ENCODE results near the gene DSCAML1. TPM values are rescaled to one million over a fixed set of nuclear protein-coding genes. Genes with fewer than 3 reads are reported as not detected.

DSCAML1 gene
- total RNA-seq, 6 donors from 2014 or later = 0.30 to 3.1 (median 1.3) TPM

DNA sequence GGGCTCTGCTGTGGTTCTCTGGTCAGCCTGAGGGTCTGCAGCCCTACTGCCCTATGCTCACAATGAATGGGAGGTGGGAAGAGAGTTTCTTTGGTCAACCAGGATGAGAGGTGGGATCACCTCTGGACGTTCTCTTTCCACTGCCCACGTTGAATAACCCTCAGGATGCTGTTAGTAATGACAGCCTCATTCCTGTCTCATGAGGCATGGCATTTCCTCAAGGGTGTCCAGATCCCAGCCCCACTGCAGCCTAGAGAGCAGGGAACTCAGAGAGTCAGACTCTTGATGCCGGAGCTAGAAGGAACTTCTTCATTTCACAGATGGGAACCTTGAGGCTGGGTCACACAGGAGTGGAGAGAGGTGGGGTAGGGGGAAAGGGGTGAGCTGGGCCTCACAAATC, 273.3 kb downstream of the DSCAML1 start:
- H3K27ac ChIP-seq = no peak overlapping the region
- ATAC-seq (ENCODE audit: low FRiP score in 2 of 2) = no peak

DNA sequence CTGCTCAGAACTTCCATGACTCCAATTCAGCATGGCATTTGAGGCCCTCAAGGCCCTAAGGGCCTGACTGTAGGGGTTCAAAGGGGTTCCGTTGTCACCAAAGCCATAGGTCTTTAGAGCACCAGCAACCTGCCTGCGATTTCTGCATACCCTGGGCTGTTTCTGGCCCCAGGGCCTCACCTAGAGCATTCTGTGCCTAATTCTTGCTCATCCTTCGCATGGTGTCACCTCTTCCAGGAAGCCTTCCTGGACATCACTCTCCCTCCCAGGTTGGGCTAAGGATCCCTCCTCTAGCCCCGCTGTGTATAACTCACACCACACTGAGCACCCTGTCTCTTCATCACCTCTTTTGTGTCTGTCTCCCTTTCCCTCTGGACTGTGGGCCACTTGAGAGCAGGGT, 275.0 kb downstream of the DSCAML1 start:
- no peak for ATAC-seq (ENCODE audit: low FRiP score in 2 of 2)
- Histone ChIP-seq H3K36me3 (no peaks in the 10 kb centered on the region), H3K9me3 (no peaks in the 10 kb centered on the region), H3K4me3 (no peak overlapping the region), H3K27me3 (no peaks in the 10 kb centered on the region), H3K4me1 (peaks cover 0 to 6% (median 0%) of the 10 kb centered on the region in 4 donors), H3K27ac (no peak overlapping the region)
- TF ChIP-seq, protein P1, sequence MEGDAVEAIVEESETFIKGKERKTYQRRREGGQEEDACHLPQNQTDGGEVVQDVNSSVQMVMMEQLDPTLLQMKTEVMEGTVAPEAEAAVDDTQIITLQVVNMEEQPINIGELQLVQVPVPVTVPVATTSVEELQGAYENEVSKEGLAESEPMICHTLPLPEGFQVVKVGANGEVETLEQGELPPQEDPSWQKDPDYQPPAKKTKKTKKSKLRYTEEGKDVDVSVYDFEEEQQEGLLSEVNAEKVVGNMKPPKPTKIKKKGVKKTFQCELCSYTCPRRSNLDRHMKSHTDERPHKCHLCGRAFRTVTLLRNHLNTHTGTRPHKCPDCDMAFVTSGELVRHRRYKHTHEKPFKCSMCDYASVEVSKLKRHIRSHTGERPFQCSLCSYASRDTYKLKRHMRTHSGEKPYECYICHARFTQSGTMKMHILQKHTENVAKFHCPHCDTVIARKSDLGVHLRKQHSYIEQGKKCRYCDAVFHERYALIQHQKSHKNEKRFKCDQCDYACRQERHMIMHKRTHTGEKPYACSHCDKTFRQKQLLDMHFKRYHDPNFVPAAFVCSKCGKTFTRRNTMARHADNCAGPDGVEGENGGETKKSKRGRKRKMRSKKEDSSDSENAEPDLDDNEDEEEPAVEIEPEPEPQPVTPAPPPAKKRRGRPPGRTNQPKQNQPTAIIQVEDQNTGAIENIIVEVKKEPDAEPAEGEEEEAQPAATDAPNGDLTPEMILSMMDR (IDR thresholded peaks at IDR 0.05) = no peak
- TF ChIP-seq EP300 (IDR thresholded peaks at IDR 0.05) (no peak), POLR2AphosphoS5 (IDR thresholded peaks at IDR 0.05) (no peak), POLR2A (IDR thresholded peaks at IDR 0.05) (no peak)
- DNase-seq = no peak
- WGBS, 2 donors = 83 to 85% methylated on average over 4 of the region's 4 CpGs

More for the DNA sequence above, 273.3 kb downstream of the DSCAML1 start:
- Histone ChIP-seq H3K4me3 (no peak overlapping the region), H3K27me3 (no peaks in the 10 kb centered on the region), H3K36me3 (no peaks in the 10 kb centered on the region), H3K4me1 (peaks cover 0 to 6% (median 0%) of the 10 kb centered on the region in 4 donors), H3K9me3 (no peaks in the 10 kb centered on the region)
- DNase-seq = no peak
- WGBS, 2 donors = 60 to 67% methylated on average over 3 of the region's 3 CpGs
- TF ChIP-seq POLR2AphosphoS5 (IDR thresholded peaks at IDR 0.05) (no peak), EP300 (IDR thresholded peaks at IDR 0.05) (no peak), POLR2A (IDR thresholded peaks at IDR 0.05) (no peak)
- TF ChIP-seq, protein P1 (IDR thresholded peaks at IDR 0.05) = no peak

DNA sequence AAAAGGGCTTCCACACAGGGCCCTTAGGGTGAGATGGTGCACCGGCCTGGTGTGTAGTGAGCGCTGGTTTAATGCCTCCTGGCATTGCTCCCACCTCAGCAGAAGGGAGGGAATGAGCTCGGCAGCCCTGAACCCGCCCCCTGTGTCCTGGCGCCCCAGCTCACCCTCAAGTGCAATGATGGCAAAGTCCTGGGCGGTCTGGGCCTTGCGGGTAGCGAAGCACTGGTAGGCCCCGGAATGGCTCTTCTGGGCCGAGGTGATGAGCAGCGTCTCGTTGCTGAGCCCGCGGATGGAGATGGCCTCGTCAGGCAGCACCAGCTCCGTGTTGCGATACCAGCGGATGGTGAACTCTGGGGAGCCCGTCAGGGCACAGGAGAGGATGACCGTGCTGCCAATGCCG, 276.1 kb downstream of the DSCAML1 start:
- DNase-seq (no peak), ATAC-seq (ENCODE audit: low FRiP score in 2 of 2) (no peak)
- Histone ChIP-seq H3K27ac (no peak overlapping the region), H3K27me3 (no peaks in the 10 kb centered on the region), H3K4me1 (peaks cover 0 to 6% (median 0%) of the 10 kb centered on the region in 4 donors), H3K36me3 (no peaks in the 10 kb centered on the region), H3K9me3 (no peaks in the 10 kb centered on the region), H3K4me3 (no peak overlapping the region)
- TF ChIP-seq EP300 (IDR thresholded peaks at IDR 0.05) (no peak), POLR2AphosphoS5 (IDR thresholded peaks at IDR 0.05) (no peak), POLR2A (IDR thresholded peaks at IDR 0.05) (no peak)
- TF ChIP-seq, protein P1 (IDR thresholded peaks at IDR 0.05) = no peak
- WGBS, 2 donors = 95% methylated on average over 10 to 19 of the region's 21 CpGs

DNA sequence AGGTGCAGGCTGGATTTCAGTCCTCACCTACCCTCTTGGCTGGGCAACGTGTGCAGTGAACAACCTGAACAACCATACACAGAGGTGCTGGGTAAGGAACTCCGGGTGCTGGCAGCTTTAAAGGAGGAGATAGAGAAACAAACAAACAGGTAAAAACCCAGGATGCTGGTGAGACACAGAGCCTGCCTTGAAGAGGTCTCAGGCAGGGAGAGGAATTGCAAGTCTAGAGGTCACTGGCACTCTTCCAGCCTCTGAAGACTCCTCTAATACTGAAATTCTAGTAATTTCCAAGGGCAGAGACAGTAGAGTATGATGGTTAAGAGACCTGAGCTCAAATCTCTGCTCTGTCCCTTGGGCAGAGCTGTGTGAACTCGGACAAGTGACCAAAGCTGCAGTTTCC, 276.8 kb downstream of the DSCAML1 start:
- TF ChIP-seq POLR2AphosphoS5 (IDR thresholded peaks at IDR 0.05) (no peak), EP300 (IDR thresholded peaks at IDR 0.05) (no peak), POLR2A (IDR thresholded peaks at IDR 0.05) (no peak)
- TF ChIP-seq, protein P1 (IDR thresholded peaks at IDR 0.05) = no peak
- no peak for DNase-seq

DNA sequence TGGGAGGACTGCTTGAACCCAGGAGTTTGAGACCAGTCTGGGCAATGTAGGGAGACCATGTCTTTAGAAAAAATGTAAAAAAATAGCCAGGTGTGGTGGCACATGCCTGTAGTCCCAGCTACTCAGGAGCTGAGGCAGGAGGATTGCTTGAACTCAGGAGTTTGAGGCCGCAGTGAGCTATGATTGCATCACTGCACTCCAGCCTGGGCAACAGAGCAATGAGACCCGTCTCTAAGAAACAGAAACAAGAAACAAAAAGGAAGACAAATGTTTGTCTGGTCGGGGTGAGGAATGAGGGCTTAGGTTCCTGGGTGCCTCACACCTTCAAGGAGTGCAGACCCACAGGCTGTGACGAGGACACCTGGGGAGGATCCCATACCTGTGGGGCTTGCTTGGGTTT, 277.4 kb downstream of the DSCAML1 start:
- ATAC-seq (ENCODE audit: low FRiP score in 2 of 2) = peak in 1 of 2 donors; percentile 41
- TF ChIP-seq POLR2A (IDR thresholded peaks at IDR 0.05) = no peak
- TF ChIP-seq POLR2AphosphoS5 (IDR thresholded peaks at IDR 0.05) = no peak
- TF ChIP-seq, protein P1 (IDR thresholded peaks at IDR 0.05) = no peak
- TF ChIP-seq EP300 (IDR thresholded peaks at IDR 0.05) = no peak
- H3K27ac ChIP-seq = peak overlapping the region in 1 of 4 donors; percentile 28

More for the DNA sequence above, 276.8 kb downstream of the DSCAML1 start:
- Histone ChIP-seq H3K4me3 (no peak overlapping the region), H3K4me1 (peaks cover 0 to 6% (median 0%) of the 10 kb centered on the region in 4 donors), H3K27ac (no peak overlapping the region), H3K27me3 (no peaks in the 10 kb centered on the region), H3K36me3 (no peaks in the 10 kb centered on the region), H3K9me3 (no peaks in the 10 kb centered on the region)
- ATAC-seq (ENCODE audit: low FRiP score in 2 of 2) = peak in 1 of 2 donors; percentile 16
- 81 to 83% methylated on average over 3 of the region's 3 CpGs for WGBS, 2 donors

More for the DNA sequence above, 277.4 kb downstream of the DSCAML1 start:
- Histone ChIP-seq H3K27me3 (no peaks in the 10 kb centered on the region), H3K4me3 (no peak overlapping the region), H3K4me1 (peaks cover 0 to 6% (median 0%) of the 10 kb centered on the region in 4 donors), H3K9me3 (no peaks in the 10 kb centered on the region), H3K36me3 (no peaks in the 10 kb centered on the region)
- WGBS, 2 donors = 45 to 50% methylated on average over 4 of the region's 4 CpGs
- DNase-seq = peak in 1 of 2 donors; percentile 42

Data from upper lobe of left lung (tissue), 6 donors.